HG02973 (cell line): ENCODE data around the gene ZNRF2.
"Not testable (repeated sequence)": the region's sequence is repeated elsewhere in the genome, so short reads cannot be mapped to it uniquely, and the experiment has no call there.

Source experiments
- ATAC-seq: cut with Tn5 transposase; IDR thresholded peaks from one replicate; pipeline ENCODE4 v1.9.1; 2021; ENCODE audit warnings: moderate library complexity; ENCODE audit not compliant: unreplicated experiment

Gene ZNRF2

DNA sequence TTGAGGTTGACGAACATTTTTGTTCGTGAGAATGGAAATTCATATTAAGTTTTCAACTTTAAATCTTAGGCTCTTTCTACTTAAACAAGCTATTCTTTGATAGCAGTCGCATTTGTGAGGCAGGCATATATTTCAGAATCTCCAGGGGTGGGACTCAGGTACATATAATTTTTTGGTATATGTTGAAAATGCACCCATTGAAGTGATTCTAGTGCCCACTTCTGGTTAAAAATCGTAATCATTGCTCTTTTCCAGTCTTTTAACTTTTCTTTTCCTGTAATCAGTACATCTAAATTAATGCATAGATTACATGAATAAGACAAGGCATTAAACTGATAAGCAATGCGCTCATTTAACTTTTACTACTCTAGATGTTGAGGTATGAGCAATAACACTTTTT lies 67.8 kb downstream of the ZNRF2 start:
- no peak for ATAC-seq

DNA sequence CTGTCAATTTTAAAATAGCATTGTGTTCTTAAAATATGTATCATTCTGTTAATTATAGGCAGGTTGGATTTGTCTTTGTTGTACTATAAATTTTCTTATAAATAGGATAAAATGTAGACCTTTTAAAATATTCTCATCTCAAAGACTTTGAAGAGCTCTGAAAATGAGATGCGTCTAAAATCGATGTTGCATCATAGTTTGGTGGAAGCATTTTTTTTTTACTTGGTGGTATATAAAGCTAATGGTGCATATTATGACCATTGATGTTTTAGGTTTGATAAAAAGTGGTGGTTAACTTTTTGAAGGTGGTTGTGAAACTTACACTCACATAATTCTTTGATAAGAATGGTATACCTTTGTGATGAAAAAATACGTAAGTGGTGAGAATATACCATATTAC lies 69.1 kb downstream of the ZNRF2 start:
- no peak for ATAC-seq

DNA sequence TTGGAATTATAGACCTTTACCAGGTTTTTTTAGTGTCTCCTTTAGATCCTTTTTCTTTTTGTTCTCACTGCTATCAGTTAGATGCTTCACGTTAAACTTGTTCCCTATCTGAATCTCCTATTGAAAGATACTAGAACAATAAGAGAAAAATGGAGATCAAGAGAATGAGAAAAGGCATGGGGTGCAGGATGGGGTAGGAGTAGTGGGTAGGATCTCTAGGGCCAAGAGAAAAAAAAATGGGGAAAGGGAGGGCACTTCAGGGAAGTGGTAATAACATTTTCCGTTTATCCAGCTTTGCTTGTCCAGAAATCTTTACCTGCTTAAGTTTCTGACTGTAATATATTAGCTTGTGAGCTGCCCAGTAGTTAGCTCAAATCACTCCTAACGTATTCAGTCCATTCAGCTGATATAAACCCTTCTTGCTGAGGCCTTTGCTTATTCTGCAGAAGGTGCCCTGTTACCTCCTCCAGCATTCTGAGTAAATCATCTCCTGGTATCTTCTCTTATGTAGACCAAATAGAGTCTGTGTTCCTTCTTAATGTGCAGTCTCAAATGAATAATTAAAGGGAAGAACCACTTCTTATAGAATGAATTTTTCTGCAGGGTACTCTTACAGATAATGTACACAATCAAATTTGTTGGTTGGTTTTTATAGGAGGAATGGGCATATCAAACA lies 69.7 kb downstream of the ZNRF2 start:
- ATAC-seq, result no peak

DNA sequence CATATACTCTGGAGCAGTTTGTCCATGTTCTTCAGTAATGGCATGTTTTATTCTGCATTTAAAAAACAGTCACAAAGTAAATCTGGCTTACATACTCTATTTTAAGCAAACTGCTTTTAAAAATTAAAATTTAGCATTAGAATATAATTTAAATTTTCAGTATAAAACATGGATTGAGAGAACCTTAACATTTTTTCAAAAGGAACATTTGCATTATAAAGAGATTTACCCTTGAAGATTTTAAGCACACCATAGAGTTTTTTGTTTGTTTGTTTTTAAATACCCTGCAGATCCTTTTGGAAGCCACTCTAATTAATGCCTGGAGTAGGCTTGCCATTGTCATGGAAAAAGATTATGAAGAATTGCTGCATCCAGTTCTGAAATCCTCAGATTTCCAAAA lies 70.4 kb downstream of the ZNRF2 start:
- no peak for ATAC-seq

DNA sequence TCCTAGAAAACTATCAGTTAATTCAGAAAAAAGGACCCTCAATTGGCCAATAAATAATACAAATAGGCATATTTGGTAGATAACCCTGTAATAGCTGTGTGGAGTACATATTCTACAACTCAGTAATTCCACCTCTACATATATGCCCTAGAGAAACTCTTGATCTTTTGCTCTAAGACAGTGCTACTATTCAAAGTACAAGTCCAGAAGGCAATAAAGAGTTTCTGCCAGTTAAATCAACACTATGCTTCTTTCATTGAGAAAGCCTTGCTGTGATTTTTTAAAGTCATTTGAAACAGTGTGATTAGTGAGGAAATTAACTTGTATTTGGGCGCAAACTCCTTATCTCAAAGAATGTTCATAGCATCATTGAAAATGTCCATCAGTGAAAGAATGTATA lies 75.6 kb downstream of the ZNRF2 start:
- ATAC-seq, result no peak

DNA sequence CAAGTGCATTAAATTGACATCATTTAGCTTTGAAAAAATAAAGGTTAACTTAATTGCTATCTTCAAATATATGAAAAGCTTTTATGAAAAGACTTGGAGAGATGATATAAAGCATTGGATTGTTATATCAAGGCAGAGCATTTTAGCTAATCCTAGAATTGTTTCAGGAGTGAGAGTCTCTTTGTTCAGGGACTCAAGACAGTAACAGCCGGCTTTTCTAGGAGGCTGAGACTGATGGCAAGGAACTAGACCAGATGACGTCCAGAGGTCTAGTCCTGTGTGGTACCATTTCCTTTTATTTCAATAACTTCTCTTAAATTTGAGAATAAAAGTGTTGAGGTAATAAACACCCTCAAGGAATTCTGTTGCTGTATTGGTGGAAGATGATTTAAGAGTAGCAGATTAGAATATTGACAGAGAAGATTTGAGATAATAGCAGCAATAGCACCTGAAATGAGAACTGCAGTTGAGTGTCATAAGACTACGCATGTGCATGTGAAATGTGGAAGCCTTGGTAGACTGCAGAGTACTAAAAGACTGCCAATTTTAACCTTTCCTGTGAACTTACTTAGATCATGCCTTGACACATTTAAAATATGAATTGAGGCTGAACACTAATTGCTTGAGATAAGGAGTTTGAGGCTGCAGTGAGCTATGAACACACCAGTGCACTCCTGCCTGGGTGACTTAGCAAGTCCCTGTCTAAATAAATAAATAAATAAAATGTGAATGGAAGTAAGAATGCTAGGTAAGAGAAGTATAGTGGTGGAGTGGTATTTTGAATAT lies 79.6 kb downstream of the ZNRF2 start:
- no peak for ATAC-seq

DNA sequence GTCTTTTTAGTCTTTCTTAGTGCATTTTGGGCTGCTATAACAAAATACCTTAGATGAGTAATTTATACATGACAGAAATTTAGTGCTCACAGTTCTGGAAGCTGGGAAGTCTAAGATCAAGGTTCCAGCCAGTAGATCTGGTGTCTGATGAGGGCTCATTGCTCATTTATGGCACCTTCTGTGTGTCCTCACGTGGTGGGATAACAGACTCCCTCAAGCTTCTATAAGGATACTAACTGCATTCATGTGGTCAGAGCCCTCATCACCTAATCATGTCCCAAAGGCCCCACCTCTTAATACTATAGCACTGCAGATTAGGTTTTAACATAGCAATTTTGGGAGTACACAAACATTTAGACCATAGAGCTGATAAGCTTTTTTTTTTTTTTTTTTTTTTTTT lies 80.4 kb downstream of the ZNRF2 start:
- ATAC-seq, result no peak

DNA sequence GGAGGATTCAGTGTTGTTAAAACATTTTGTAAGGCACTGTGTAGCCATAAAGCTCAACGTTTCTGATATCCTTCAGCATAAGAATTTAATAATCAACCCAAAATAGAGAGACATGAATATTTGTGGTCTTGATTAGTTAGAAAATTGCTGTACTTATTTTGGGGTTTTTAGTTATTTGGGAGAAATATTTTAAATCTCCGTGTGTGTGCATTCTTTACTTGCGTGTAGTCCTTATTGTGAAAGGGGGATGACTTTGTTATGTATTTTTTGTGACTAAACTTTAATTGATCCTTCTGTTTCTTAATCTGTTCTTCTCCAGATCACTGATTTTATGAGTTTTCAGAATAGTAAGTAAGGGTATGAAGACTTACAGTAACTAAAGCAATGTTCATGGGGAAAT lies 81.2 kb downstream of the ZNRF2 start:
- no peak for ATAC-seq

DNA sequence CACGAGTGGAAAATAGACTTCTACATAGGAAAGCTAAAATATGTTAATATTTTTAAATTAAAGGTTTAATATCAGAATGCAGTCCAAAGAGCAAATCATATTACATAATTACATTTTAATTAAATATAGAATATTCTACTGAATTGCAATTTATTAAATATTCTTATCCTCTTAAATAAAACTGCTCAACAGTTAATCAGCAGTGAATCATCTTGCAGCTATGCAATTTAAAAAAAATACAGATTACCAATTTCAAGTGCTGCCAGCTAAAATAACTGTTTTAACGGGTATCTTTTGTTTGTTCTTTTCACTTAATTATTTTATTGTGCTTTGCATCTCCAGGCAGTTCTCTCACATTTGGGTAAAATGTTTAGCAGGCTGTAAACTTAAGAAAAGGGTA lies 82.2 kb downstream of the ZNRF2 start:
- ATAC-seq, result no peak

DNA sequence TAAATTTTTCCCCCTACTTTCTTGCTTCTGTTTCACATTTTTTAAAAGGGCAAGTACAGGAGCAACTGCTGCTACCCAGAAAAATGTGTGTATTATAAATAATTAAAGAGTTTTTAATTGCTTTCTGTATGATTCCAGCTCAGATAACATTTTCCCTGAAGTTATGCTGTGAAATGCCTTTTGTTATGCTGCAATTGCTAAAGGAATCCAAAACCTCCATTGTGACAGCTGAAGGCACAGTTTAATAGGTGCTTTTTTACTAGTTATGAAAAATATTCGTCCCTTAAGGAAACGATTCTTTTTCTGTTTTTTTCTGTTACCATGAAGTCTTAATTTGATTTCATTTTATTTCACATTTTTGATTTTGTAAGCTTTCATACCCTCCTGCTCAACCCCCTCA lies 83.2 kb downstream of the ZNRF2 start:
- ATAC-seq, result no peak

DNA sequence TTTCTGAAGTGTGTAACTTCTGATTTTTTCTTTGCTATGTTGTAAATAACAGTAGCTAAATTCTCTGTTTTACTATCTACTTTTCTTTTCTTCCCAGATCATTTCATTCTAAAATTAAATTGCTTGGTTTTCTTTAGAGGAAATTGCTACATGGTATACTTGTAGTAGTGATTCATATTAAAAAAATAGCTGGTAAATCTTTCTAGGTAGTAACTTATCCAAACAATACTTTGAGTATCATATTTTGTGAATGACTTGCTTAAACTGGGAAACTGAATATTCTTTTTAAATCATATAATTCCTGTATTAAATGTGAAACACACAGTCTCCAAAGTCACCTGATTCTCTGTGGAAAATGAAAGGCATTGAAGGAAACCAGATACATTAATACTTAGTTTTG lies 85.5 kb downstream of the ZNRF2 start:
- no peak for ATAC-seq

DNA sequence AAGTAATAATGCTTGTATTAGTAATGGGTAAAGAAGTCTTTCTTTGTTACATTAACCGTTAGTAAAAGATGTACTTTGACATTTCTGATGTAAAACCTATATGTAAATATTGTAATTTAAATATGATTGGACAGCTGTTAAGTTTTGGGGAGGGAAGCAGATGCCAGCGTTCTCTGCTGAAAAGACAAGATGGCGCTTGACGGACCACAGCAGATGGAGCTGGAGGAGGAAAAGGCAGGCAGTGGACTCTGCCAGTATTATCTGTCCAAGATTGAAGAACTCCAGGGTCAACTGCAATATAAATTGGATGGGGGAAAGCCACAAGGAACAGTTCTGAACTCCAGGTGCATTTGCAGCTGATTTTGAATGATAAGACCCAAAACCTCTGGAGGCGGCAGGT lies 86.9 kb downstream of the ZNRF2 start:
- no peak for ATAC-seq

DNA sequence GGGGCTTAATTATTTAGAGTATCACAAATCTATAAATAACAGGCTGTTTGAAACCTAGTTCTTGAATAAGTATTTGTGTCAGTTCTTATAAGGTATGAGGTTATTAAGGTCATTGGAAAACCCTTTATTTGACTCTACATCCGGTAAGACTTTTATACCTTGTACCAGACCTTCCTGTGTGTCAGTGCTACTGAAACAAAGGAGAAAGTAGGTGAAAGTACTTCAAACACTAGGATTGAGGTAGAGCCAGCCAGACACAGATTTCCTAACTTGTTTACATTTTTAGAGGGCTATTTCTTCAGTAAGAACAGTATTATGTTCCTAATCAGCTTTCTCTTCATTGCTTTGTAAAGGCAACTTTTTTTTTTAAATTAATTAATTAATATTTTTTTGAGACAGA lies 93.9 kb downstream of the ZNRF2 start:
- no peak for ATAC-seq

DNA sequence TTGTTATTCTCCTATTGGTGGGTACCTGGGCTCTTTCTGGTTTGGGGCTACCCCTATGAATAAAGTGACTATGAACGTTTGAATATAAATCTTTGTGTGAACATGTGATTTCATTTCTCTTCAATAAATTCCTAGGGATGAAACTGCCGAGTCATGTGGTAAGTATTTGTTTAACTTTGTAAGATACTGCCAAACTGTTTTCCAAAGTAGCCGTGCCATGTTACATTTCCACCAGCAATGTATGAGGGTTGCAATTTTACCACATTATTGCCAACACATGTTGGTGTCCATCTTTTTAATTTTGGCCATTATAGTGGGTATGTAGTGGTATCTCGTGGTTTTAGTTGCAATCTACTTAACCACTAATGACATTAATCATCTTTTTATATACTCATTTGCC lies 94.7 kb downstream of the ZNRF2 start:
- no peak for ATAC-seq

DNA sequence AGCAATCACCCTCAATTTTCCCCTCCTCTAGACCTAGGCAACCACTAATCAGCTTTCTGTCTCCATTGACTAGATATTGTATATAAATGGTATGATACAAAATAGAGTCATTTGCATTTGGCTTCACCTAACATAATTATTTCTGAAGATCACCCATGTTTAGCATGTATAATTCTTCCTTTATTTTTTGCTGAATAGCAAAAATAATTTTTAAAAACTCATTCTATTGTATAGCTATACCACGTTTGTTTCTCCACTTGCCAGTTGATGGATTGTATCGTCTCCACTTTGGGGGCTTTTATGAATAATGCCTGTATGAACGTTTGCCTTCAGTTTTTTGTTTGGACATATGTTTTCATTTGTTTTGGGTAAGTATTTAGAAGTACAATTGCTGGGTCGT lies 95.3 kb downstream of the ZNRF2 start:
- ATAC-seq, result no peak

DNA sequence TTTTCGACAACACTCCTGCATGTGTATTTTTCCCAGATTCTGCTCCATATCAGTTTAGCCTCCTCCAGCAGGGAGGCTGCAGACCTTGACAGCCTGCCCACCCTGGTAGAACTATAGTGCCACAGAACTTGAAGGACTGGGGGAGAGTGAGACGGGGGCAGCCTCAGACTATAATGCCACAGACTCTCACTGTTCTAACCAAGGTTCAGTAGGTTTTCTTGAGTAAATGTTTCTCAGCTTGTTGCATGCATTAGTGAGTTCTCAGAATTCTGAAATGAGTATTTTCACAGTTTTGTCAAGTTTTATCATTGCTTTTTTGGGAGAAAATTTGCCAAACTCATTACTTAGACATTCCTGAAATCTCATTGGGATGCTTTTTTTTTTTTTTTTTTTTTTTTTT lies 95.9 kb downstream of the ZNRF2 start:
- no peak for ATAC-seq

DNA sequence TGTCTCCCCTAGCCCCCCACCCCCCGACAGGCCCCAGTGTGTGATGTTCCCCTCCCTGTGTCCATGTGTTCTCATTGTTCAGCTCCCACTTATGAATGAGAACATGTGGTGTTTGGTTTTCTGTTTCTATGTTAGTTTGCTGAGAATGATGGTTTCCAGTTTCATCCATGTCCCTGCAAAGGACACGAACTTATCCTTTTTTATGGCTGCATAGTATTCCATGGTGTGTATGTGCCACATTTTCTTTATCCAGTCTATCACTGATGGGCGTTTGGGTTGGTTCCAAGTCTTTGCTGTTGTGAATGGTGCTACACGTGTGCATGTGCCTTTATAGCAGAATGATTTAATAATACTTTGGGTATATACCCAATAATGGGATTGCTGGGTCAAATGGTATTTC lies 96.4 kb downstream of the ZNRF2 start:
- ATAC-seq, result not testable (repeated sequence)

DNA sequence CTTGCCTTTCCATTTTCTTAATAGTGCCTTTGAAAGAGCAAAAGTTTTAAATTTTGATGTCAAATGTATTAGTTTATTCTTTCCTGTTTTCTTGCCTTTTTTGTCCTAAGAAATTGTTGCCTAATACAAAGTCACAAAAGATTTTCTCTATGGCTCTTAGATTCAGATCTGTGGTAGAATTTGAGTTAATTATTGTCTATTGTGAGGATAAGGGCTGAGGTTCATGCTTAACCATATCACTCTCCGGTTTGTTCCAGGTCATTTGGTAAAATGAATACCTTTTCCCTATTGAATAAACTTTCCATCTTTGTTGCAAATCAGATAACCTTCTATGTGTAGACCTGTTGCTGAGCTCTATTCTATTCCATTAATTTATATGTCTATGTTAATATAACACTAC lies 98.2 kb downstream of the ZNRF2 start:
- no peak for ATAC-seq

DNA sequence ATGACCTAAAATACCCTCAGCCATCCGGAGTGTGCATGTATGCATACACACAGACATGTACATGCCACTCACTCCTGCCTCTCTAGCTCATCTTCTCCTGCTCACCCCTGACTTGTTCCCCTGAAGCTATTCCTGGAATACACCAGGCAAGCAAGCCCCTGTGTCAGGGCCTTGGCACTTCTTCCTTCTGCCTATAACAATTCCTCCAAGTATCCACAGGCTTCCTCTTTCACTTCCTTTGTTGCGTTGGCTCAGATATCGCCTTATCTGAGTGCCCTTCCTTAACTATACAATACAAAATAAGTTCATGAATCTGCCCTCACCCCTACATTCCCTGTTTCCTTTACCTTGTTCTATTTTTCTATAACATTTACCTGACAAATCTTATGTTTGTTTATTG lies 105.4 kb downstream of the ZNRF2 start:
- no peak for ATAC-seq

DNA sequence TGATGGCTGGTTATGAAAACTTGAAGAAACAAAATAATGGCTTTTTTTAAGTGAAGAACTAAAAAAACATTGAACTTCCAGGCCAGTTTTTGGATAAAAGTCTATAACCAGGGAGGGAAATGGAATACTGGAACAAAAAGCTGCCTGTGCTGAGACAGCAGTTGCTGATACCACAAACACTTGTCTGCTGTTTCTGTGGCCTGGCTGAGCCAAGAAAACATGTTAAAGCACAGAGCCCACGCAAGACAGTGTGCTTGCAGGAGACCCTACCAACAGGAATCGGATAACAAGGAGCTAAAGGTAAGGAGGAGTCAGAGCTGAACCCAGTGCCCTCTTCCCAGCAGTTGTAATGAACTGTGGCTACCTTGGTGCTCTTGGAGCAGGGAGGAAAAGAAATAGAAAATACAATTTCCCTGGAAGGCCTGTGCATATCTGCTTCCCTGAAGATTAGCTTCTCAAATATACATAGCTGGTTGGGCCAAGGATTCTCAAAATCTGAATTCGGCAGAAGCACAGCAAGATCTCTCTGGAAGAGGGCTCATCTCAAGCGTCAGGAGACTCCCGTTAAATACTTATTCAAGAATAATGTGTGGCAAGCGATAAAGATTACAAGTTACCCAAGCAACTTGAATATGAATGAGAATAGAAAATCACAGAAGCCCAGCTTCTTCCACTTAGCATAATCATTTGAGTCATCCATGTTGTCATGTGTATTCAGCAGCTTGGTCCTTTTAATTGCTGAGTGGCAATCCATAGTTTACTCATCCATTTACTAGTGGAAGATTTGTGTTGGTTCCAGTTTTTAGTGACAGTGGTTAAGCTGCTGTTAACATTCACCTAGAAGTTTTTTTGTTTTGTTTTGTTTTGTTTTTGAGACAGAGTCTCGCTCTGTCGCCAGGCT lies 106.6 kb downstream of the ZNRF2 start:
- no peak for ATAC-seq

DNA sequence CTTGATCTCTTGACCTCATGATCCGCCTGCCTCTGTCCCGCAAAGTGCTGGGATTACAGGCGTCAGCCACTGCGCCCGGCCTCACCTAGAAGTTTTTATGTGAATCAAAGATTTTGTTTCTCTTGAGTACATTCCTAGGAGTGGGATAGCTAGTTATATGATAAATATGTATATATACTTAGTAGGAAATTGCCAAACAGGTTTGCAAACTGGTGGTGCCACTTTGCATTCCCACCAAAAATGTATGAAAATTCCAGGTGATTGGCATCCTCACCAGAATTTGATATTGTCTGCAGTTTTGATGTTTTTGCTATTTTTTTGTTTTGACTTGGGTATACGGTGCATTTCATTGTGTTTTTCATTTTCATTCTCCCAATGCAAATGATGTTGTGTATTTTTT lies 107.4 kb downstream of the ZNRF2 start:
- ATAC-seq, result no peak

DNA sequence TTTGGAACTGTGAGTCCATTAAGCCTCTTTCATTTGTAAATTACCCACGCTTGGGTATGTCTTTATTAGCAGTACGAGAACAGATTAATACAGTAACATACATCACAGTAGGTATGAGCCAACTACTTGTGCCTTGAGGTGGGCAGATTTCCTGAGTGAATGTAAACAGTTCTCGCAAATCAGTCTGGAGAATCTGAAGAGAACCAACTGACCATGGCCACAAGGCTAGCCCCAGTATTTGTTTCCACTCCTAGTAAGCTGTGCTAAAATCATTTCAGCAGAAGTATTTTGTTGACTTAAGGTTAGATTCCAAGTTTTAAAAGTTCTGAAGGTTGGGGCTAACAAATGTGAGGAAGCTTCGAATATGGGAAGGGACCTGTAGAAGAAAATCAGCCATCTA lies 111.3 kb downstream of the ZNRF2 start:
- no peak for ATAC-seq
